AG04449 (cell line): ENCODE measurements around the gene SLC6A12.

Experiments used
- CTCF ChIA-PET: fragments of 350-600 bp; formaldehyde crosslinking; extraction: SDS; loops from one replicate; lab custom pipeline; 2021; ENCODE audit warnings: antibody characterized with exemption; lab: Yijun Ruan, JAX
- POLR2A ChIA-PET: fragments of 400-600, 350-600 bp; formaldehyde crosslinking; extraction: SDS; loops from one replicate; lab custom pipeline; 2020; ENCODE audit warnings: antibody characterized with exemption, inconsistent platforms; lab: Yijun Ruan, JAX
- DNase-seq: peaks from one replicate; pipeline ENCODE4 v3.0.0-alpha.2; 2010; ENCODE audit warnings: low read depth, low spot score
- H3K4me3 ChIP-seq: 2 replicates; pipeline ENCODE4 v1.5.1; 2011; ENCODE audit warnings: low read depth, mild to moderate bottlenecking, control low read depth, low read length
- CTCF ChIP-seq: IDR thresholded peaks from one replicate; pipeline ENCODE4 v1.5.1; 2011; ENCODE audit warnings: mild to moderate bottlenecking, moderate library complexity, low read length, control low read depth, inconsistent platforms; ENCODE audit not compliant: insufficient read depth; ENCODE audit errors: missing control alignments

SLC6A12 gene

GRCh38 chr12:167959-168600 is 45.9 kb downstream of the SLC6A12 start:
- POLR2A ChIA-PET: no interaction called here
- H3K4me3 ChIP-seq: no peak overlapping the region
- CTCF ChIA-PET: interaction anchor here (1.2 to 1.5 kb wide), 3 partner anchors 10 to 15 kb away, joined by 4 to 5 read pairs (median 5); no protein-coding TSS in a partner anchor
- TF ChIP-seq CTCF: no peak
- no peak for DNase-seq

- CTCF ChIA-PET: interaction anchor here (2.9 kb wide), 1 partner anchor 13 kb away, joined by 18 read pairs; no protein-coding TSS in a partner anchor
- no peak for DNase-seq
- POLR2A ChIA-PET: no interaction called here
- TF ChIP-seq CTCF: no peak
- no peak overlapping the region for H3K4me3 ChIP-seq
These were observed 47.4 kb downstream of the SLC6A12 start for GRCh38 chr12:166425-167075.

- no peak overlapping the region for H3K4me3 ChIP-seq
- POLR2A ChIA-PET: no interaction called here
- no peak for DNase-seq
- no peak for TF ChIP-seq CTCF
- CTCF ChIA-PET: interaction anchor here (1.5 to 2.9 kb wide), 3 partner anchors 11 to 23 kb away, joined by 3 to 18 read pairs (median 6); no protein-coding TSS in a partner anchor
These were observed 48.0 kb downstream of the SLC6A12 start for GRCh38 chr12:165862-166368.

GRCh38 chr12:164207-164606 is 49.8 kb downstream of the SLC6A12 start:
- no peak for TF ChIP-seq CTCF
- no peak for DNase-seq
- POLR2A ChIA-PET: no interaction called here
- no peak overlapping the region for H3K4me3 ChIP-seq
- CTCF ChIA-PET: interaction anchor here (0.8 to 2.9 kb wide), 4 partner anchors 11 to 25 kb away, joined by 3 to 18 read pairs (median 4); no protein-coding TSS in a partner anchor

- H3K4me3 ChIP-seq: no peak overlapping the region
- ChIA-PET CTCF (no interaction called here), POLR2A (no interaction called here)
- DNase-seq: no peak
- no peak for TF ChIP-seq CTCF
These were observed 50.5 kb downstream of the SLC6A12 start for GRCh38 chr12:163406-163986.
